Subcutaneous adipose tissue (tissue), 4 donors: ENCODE measurements around the gene BEX4. TPM values are rescaled to one million over a fixed set of nuclear protein-coding genes. Genes with fewer than 3 reads are reported as not detected.

Source experiments
- CTCF ChIP-seq: fragments of 450-650 bp; IDR thresholded peaks from one replicate; pipeline ENCODE4 v1.5.1; 2016; ENCODE audit warnings: low read depth, mild to moderate bottlenecking, control low read depth, antibody characterized with exemption, moderate library complexity
- total RNA-seq, 4 donors: library from RNA; depleted of rRNA; stranded (reverse); fragments of >200 nt; gene quantifications; one replicate each; pipeline ENCODE4 v1.1.0, GENCODE V29; 2016

Gene BEX4
- total RNA-seq, result 10 to 100 TPM; 13.9 to 36.7 (median 15.5) TPM

- TF ChIP-seq CTCF, result no peak
Measured at GRCh38 chrX:103214870-103215424, at the start of gene BEX4. Gene BEX4 (plus strand): TSS chrX:103215108. CDS start chrX:103216154, 1,046 bp downstream.

GRCh38 chrX:103170216-103170615, 44.7 kb upstream of the BEX4 start:
- TF ChIP-seq CTCF, result no peak

- TF ChIP-seq CTCF, result no peak
Measured at GRCh38 chrX:103171353-103171752, 43.6 kb upstream of the BEX4 start.

GRCh38 chrX:103175944-103176753, 38.8 kb upstream of the BEX4 start:
- no peak for TF ChIP-seq CTCF

GRCh38 chrX:103177556-103177955, 37.4 kb upstream of the BEX4 start:
- TF ChIP-seq CTCF, result no peak

GRCh38 chrX:103183912-103184311, 31.0 kb upstream of the BEX4 start:
- no peak for TF ChIP-seq CTCF

GRCh38 chrX:103187953-103188475, 26.9 kb upstream of the BEX4 start:
- TF ChIP-seq CTCF, result no peak
